Jurkat, Clone E6-1 (cell line): Measurements from ENCODE around the gene INHBE.

ENCODE experiments used
- DNase-seq: peaks from one replicate; pipeline ENCODE4 v3.0.0-alpha.2; 2011; ENCODE audit warnings: low read depth, low spot score
- H3K4me3 ChIP-seq: 2 replicates; pipeline ENCODE4 v1.5.1; 2011; ENCODE audit warnings: mild to moderate bottlenecking, low read length, control low read depth, moderate library complexity

Gene INHBE

DNA sequence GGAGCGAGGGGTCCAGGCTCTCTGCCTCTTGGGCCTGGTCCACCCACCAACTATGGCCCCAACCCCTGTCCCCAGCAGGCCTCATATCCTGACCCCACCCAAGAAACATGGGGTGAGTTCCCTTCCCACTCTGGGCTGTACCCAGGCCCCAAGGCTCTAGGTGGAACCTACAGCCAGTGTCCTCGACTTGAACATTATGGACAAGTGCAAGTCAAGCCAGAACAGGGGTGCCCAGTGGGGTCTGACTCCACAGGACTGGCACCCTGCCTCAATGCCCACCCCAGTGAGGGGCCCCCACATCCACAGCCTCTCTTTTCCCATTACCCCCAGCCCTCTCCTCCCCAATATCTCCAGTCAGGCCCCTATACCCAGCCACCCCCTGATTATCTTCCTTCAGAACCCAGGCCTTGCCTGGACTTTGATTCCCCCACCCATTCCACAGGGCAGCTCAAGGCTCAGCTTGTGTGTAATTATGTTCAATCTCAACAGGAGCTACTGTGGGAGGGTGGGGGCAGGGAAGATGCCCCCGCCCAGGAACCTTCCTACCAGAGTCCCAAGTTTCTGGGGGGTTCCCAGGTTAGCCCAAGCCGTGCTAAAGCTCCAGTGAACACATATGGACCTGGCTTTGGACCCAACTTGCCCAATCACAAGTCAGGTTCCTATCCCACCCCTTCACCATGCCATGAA, 16.0 kb downstream of the INHBE start:
- no peak overlapping the region for H3K4me3 ChIP-seq
- no peak for DNase-seq

- no peak overlapping the region for H3K4me3 ChIP-seq
- no peak for DNase-seq
Observed at GRCh38 chr12:57471661-57472060, 16.6 kb downstream of the INHBE start.

DNA sequence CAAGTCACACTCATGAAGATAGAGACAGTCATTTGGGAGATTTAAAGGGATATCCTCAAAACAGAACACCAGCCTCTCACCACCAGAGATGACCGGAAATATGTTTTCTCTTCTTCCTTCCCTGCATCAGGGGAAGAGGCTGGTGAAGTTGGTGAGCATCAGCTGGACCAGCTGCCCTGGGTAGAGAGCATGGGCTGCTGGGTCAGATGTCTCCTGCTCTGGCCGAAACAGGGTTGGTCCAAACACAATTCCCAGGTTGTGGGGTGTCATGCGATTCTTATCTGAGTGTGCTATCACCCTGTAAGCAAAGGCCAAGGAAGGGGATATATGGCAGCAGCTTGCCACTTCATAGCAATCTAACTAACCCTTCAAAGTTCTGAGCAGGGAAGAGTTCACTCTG, 17.3 kb downstream of the INHBE start:
- no peak overlapping the region for H3K4me3 ChIP-seq
- no peak for DNase-seq

GRCh38 chr12:57473392-57473791, 18.3 kb downstream of the INHBE start:
- DNase-seq: no peak
- no peak overlapping the region for H3K4me3 ChIP-seq

DNA sequence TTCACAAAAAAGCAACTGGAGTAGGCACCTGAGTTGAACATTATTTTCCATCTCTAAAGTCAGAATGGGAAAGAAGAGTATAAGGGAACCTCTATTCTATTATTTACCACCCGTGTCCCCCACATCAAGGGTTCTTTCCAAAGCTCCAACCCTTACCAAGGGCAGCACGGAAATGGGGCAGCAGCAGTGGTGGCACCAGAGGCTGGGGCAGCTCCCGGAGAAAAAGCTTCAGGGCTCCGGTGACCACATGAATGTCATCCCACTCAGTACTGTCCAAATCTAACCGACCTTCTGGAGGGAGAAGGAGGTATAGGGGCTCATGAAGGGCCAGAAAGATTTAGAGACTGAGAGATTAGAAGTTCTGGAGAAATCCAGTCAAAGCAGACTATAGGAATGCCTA, 18.8 kb downstream of the INHBE start:
- no peak for DNase-seq
- no peak overlapping the region for H3K4me3 ChIP-seq

GRCh38 chr12:57474430-57474829, 19.3 kb downstream of the INHBE start:
- DNase-seq: no peak

DNA sequence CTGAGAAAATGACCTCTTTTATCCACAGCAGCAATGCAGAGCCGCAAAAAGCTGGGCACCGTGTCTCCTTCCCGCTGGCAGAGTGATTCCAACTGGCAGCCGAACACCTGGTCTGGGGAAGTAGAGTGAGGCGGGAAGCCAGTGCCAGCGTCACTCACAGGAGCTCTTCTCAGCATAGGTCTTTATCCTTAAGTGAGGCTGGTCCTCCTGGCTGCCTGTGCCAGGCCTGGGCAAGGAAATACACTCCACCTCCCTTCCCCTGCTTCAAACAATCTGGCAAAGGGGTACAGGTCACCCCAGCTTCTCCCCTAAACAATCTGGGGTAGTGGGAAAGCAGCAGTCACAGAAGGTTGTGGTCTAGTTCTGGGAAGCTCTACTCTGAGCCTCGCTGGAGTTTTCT, 19.8 kb downstream of the INHBE start:
- no peak for DNase-seq
- no peak overlapping the region for H3K4me3 ChIP-seq

More at GRCh38 chr12:57474430-57474829, 19.3 kb downstream of the INHBE start:
- H3K4me3 ChIP-seq: no peak overlapping the region

GRCh38 chr12:57475271-57476161, 20.4 kb downstream of the INHBE start:
- no peak for DNase-seq
- H3K4me3 ChIP-seq: no peak overlapping the region

- peak overlapping the region; percentile 61 for H3K4me3 ChIP-seq
- DNase-seq: no peak
Observed at GRCh38 chr12:57476162-57476992, 21.3 kb downstream of the INHBE start.

GRCh38 chr12:57476993-57477709, 22.0 kb downstream of the INHBE start:
- H3K4me3 ChIP-seq: peak overlapping the region; percentile 61
- no peak for DNase-seq

DNA sequence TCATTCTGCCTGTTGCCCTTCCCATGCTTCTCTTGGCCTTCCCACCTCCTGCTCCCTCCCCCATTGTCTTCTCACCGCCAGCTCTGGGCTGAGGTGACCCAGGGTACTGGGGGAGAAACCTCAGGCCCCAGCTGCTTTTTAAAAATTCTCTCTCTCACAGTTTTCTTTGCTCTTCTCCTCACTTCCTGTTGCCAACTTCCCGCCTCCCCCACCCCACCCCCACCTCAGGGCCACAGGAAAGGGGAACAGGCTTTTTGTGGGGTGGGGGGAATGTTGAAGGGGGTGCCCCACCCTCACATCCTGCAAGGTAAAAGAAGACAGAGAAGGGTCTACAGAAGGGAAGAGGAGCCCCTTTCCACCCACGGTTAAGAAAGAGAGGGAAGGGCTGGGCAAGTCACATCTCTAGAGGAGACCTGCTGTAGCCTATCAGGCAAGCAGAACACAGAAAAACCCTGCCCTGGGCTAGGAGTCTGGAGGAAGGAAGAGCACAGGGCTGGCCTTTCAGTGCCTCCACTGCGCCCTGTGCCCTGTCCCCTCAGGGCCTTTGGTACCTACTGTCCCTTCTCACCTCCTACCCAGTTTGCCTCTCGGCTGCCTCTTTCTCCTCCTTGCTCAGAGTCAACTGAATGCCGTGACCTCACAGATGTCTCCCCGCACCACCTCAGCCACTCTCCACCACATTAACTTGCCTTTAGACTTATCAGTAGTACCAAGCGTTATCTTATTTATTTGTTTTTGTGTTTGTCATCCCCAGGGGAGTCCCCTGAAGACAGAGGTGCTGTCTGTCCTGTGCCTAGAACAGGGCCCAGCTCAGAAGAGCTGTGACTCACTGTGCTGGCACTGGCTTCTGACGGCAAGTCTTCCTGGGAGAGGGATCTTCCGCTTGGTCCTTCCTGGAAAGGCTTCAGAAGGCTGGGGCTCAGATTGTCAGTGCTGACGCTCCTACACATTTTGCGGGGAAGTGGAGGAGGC, 22.9 kb downstream of the INHBE start:
- H3K4me3 ChIP-seq: peak overlapping the region; percentile 61
- peak; percentile 60 for DNase-seq

GRCh38 chr12:57479043-57479375, 23.9 kb downstream of the INHBE start:
- H3K4me3 ChIP-seq: no peak overlapping the region
- no peak for DNase-seq

DNA sequence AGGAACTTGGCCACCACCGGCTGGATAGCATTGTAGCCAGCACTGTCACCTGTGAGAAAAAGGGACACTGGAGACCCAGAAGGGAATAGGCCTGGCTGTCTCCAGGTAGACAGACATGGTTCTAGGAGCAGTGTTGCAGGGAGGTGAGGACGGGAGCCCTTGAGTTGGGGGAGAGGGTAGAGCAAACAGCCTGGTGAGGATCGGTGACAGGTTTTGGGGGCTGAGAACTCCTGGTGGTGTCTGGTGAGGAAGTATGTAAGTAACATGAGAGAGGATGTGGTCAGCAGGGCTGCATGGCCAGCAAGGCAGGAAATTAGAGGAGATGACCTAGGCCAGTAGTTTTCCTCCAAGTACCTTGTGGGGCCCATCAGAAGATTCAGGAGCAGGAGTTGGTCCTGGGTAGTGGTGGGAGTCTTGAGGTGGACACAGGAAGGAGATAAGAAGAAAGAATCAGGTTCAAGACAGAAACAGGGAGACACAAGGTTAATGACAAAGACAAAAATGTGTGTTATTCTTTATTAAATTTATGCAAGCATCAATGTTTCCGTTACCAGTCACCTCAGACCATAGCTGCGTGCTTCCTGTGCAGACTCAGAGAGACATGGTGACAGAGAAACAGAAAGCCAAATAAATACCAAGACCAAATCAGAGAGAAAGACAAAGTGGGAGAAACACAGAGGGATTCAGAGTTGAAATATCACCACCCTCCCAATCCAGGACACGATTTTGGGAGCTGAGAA, 24.4 kb downstream of the INHBE start, which contains the start of gene ARHGAP9:
ARHGAP9 (minus strand) TSS at position 491 of the 740 bp plus-strand sequence; CDS start at position 31, 460 bp downstream.
- no peak for DNase-seq
- H3K4me3 ChIP-seq: no peak within 1 kb of the TSS

GRCh38 chr12:57481671-57482070, 26.6 kb downstream of the INHBE start:
- no peak overlapping the region for H3K4me3 ChIP-seq
- no peak for DNase-seq

DNA sequence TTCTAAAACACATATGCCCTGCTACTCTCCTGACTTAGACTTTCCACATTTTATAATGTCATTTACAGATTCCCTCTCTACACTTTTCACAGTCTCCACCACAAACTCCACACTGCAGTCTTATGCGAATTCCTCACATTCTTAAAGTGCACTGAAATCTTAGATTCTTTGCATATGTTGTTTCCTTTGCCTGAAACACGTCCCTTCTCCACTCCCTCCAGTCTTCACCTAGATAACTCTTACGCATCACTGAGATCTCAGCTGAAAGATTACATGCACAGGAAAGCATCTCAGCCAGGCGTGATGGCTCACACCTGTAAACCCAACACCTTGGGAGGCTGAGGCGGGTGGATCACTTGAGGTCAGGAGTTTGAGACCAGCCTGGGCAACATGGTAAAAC, 28.4 kb downstream of the INHBE start:
- H3K4me3 ChIP-seq: no peak overlapping the region
- no peak for DNase-seq

DNA sequence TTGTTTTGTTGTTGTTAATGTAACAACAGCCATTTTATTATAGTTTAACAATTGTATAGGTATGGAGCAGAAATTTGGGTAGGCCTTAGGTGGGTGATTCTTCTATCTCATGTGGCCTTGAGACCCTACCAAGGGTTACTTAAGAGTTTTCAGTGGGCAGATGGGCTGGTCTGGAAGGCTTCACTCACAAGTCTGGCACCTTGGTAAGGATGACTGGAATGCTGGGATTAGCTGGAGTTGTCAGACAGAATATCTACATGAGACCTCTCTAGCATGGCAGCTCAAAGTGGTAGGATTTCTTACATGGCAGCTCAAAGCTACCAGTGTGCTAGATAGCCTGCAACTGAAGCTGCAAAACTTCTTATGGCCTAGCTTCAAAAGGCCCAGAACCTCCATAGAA, 30.6 kb downstream of the INHBE start:
- H3K4me3 ChIP-seq: no peak overlapping the region

DNA sequence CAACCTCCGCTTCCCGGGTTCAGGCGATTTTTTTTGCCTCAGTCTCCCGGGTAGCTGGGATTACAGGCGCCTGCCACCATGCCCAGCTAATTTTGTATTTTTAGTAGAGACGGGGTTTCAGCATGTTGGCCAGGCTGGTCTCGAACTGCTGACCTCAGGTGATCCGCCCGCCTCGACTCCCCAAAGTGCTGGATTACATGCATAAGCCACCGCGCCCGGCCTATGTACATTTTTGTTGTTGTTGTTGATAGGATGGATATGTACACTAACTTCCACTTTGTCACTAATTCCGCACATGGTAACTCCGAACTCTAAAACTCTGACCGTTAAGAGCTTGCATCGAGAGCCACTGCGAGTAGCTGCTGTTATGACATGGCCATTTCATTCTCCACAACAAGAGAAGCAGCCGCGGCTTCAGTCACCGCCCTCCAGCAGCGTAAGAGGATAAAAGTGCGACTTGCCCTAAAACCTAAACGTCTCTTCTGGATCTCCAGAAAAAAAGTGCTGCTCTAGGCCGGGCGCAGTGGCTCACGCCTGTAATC, 32.0 kb downstream of the INHBE start:
- no peak for DNase-seq
- H3K4me3 ChIP-seq: peak overlapping the region; percentile 99

More for the DNA sequence above, 30.6 kb downstream of the INHBE start:
- DNase-seq: no peak
